Spinal cord (tissue), 10 donors: ENCODE measurements around the gene PARVA. TPM values are rescaled to one million over a fixed set of nuclear protein-coding genes. Genes with fewer than 3 reads are reported as not detected.

ENCODE experiments used
- DNase-seq, 6 donors: peaks; one replicate each; pipeline versions ENCODE4 v3.0.0 to v3.0.0-alpha.2; 2013 to 2015; ENCODE audit warnings: low spot score in 6 of 6, low read depth in 4 of 6
- H3K27ac ChIP-seq: one replicate; pipeline ENCODE4 v1.5.1; 2013; ENCODE audit warnings: low read depth, low read length, control low read depth
- H3K27me3 ChIP-seq: one replicate; pipeline ENCODE4 v1.6.1; 2013; ENCODE audit warnings: low read length; ENCODE audit not compliant: control insufficient read depth, insufficient read depth
- H3K36me3 ChIP-seq: one replicate; pipeline ENCODE4 v1.6.1; 2013; ENCODE audit warnings: low read length; ENCODE audit not compliant: control insufficient read depth, insufficient read depth
- H3K4me1 ChIP-seq: one replicate; pipeline ENCODE4 v1.6.1; 2013; ENCODE audit warnings: low read length; ENCODE audit not compliant: control insufficient read depth, insufficient read depth
- H3K4me3 ChIP-seq: one replicate; pipeline ENCODE4 v1.5.1; 2013; ENCODE audit warnings: low read depth, low read length, control low read depth
- H3K9me3 ChIP-seq: one replicate; pipeline ENCODE4 v1.6.1; 2013; ENCODE audit warnings: low read length; ENCODE audit not compliant: control insufficient read depth, insufficient read depth
- WGBS: methylation state at CpG from one replicate; pipeline ENCODE4 v1.1.5; 2013; ENCODE audit warnings: missing lambda C conversion rate; ENCODE audit not compliant: insufficient coverage; 5-methylcytosine and 5-hydroxymethylcytosine counted together
- polyA plus RNA-seq, 2 donors: library from polyadenylated mRNA; unstranded; fragments of 120-200 nt; gene quantifications; one replicate each; pipeline ENCODE4 v1.2.1, GENCODE V29; 2013; ENCODE audit not compliant: insufficient read length in 2 of 2
- total RNA-seq, 2 donors: library from RNA; depleted of rRNA in 1 of 2; stranded (reverse); fragments of 120-200 nt in 1 of 2; fragments of >200 nt in 1 of 2; gene quantifications; one replicate each; pipeline versions ENCODE4 v1.2.3 to v1.2.4, GENCODE V29; 2013 to 2014
- donor health status: healthy.

Gene PARVA
- total and polyA plus RNA-seq, 4 donors: 19.1 to 36.3 (median 33.3) TPM

GRCh38 chr11:12399355-12399754, 22.0 kb downstream of the PARVA start:
- Histone ChIP-seq H3K4me3 (no peak overlapping the region), H3K36me3 (no peaks in the 10 kb centered on the region), H3K27ac (no peak overlapping the region), H3K4me1 (peaks cover 10% of the 10 kb centered on the region), H3K27me3 (no peaks in the 10 kb centered on the region), H3K9me3 (peaks cover 2% of the 10 kb centered on the region)
- DNase-seq: no peak

GRCh38 chr11:12402025-12402424, 24.7 kb downstream of the PARVA start:
- H3K4me1 ChIP-seq: peaks cover 13% of the 10 kb centered on the region
- DNase-seq: no peak
- 90% methylated on average over 3 of the region's 4 CpGs for WGBS
- no peaks in the 10 kb centered on the region for H3K36me3 ChIP-seq
- no peaks in the 10 kb centered on the region for H3K9me3 ChIP-seq
- no peak overlapping the region for H3K27ac ChIP-seq
- H3K4me3 ChIP-seq: no peak overlapping the region
- no peaks in the 10 kb centered on the region for H3K27me3 ChIP-seq

- no peak for DNase-seq
- Histone ChIP-seq H3K9me3 (no peaks in the 10 kb centered on the region), H3K27ac (no peak overlapping the region), H3K4me1 (peaks cover 12% of the 10 kb centered on the region), H3K4me3 (no peak overlapping the region), H3K27me3 (no peaks in the 10 kb centered on the region), H3K36me3 (no peaks in the 10 kb centered on the region)
- 80% methylated on average over 7 of the region's 8 CpGs for WGBS
Measured at GRCh38 chr11:12402691-12403120, 25.3 kb downstream of the PARVA start.

- Histone ChIP-seq H3K4me3 (no peak overlapping the region), H3K27ac (no peak overlapping the region), H3K27me3 (no peaks in the 10 kb centered on the region), H3K4me1 (peaks cover 6% of the 10 kb centered on the region), H3K36me3 (no peaks in the 10 kb centered on the region), H3K9me3 (no peaks in the 10 kb centered on the region)
- no CpG with 5 or more reads among the region's 3 CpGs for WGBS
- DNase-seq: no peak
Measured at GRCh38 chr11:12403122-12403996, 26.0 kb downstream of the PARVA start.

GRCh38 chr11:12403997-12404350, 26.6 kb downstream of the PARVA start:
- Histone ChIP-seq H3K36me3 (no peaks in the 10 kb centered on the region), H3K9me3 (no peaks in the 10 kb centered on the region), H3K27ac (no peak overlapping the region), H3K4me1 (peaks cover 6% of the 10 kb centered on the region), H3K4me3 (no peak overlapping the region), H3K27me3 (no peaks in the 10 kb centered on the region)
- no CpG with 5 or more reads among the region's 2 CpGs for WGBS
- DNase-seq: no peak

- Histone ChIP-seq H3K9me3 (no peaks in the 10 kb centered on the region), H3K27ac (no peak overlapping the region), H3K36me3 (no peaks in the 10 kb centered on the region), H3K4me1 (peaks cover 6% of the 10 kb centered on the region), H3K27me3 (no peaks in the 10 kb centered on the region), H3K4me3 (no peak overlapping the region)
- DNase-seq: peak in 2 of 6 donors; percentile 43 to 50
- 57% methylated on average over 3 of the region's 3 CpGs for WGBS
Measured at GRCh38 chr11:12404436-12404835, 27.1 kb downstream of the PARVA start.

GRCh38 chr11:12408156-12408770, 30.9 kb downstream of the PARVA start:
- Histone ChIP-seq H3K4me1 (peaks cover 19% of the 10 kb centered on the region), H3K4me3 (no peak overlapping the region), H3K9me3 (no peaks in the 10 kb centered on the region), H3K27ac (no peak overlapping the region), H3K27me3 (no peaks in the 10 kb centered on the region), H3K36me3 (no peaks in the 10 kb centered on the region)
- no peak for DNase-seq
- 89% methylated on average over 2 of the region's 4 CpGs for WGBS

- Histone ChIP-seq H3K36me3 (no peaks in the 10 kb centered on the region), H3K27me3 (no peaks in the 10 kb centered on the region), H3K9me3 (no peaks in the 10 kb centered on the region), H3K4me3 (no peak overlapping the region), H3K27ac (no peak overlapping the region), H3K4me1 (peaks cover 20% of the 10 kb centered on the region)
- no peak for DNase-seq
- 100% methylated on average over 1 of the region's 3 CpGs for WGBS
Measured at GRCh38 chr11:12409621-12410005, 32.2 kb downstream of the PARVA start.

GRCh38 chr11:12410006-12410728, 32.8 kb downstream of the PARVA start:
- Histone ChIP-seq H3K27me3 (no peaks in the 10 kb centered on the region), H3K4me3 (no peak overlapping the region), H3K36me3 (no peaks in the 10 kb centered on the region), H3K9me3 (no peaks in the 10 kb centered on the region), H3K4me1 (peaks cover 20% of the 10 kb centered on the region), H3K27ac (peak overlapping the region; percentile 16)
- peak in 2 of 6 donors; percentile 42 to 57 for DNase-seq
- WGBS: 41% methylated on average over 7 of the region's 10 CpGs
